Uterus (tissue), 2 donors: ENCODE data around the gene KCNJ9.

ENCODE experiments used
- CTCF ChIP-seq, 4 experiments: fragments of 200-600 bp in 2 of 4; fragments of 450-650 bp in 2 of 4; sonication (generic) in 2 of 4; IDR thresholded peaks; one replicate each; pipeline ENCODE4 v1.5.1; 2016 to 2019; ENCODE audit warnings: antibody characterized with exemption in 4 of 4, mild to moderate bottlenecking in 2 of 4, moderate library complexity in 1 of 4
- POLR2A ChIP-seq, 2 donors: fragments of 450-650 bp; IDR thresholded peaks; one replicate each; pipeline ENCODE4 v1.6.1; 2016; ENCODE audit warnings: antibody characterized with exemption in 2 of 2, mild to moderate bottlenecking in 1 of 2, moderate library complexity in 1 of 2

- TF ChIP-seq CTCF (IDR thresholded peaks at IDR 0.05): no peak
- TF ChIP-seq POLR2A (IDR thresholded peaks at IDR 0.05): no peak
These were observed 49.0 kb upstream of the KCNJ9 start for GRCh38 chr1:160032165-160032820.
